Stimulated activated CD4-positive, alpha-beta T cell treated with anti-CD3 and anti-CD28 coated beads, Interleukin-12 subunit alpha, Interleukin-12 subunit beta, amount 100 ng/mL, for 4 hours (primary cell): ENCODE data around the gene CTNNA1.

ENCODE experiments used
- DNase-seq: peaks from one replicate; pipeline ENCODE4 v3.0.0-alpha.2; 2020

The CTNNA1 gene

GRCh38 chr5:138935466-138935865 is 182.2 kb downstream of the CTNNA1 start:
- no peak for DNase-seq

GRCh38 chr5:138936225-138936967 is 183.2 kb downstream of the CTNNA1 start:
- no peak for DNase-seq

DNA sequence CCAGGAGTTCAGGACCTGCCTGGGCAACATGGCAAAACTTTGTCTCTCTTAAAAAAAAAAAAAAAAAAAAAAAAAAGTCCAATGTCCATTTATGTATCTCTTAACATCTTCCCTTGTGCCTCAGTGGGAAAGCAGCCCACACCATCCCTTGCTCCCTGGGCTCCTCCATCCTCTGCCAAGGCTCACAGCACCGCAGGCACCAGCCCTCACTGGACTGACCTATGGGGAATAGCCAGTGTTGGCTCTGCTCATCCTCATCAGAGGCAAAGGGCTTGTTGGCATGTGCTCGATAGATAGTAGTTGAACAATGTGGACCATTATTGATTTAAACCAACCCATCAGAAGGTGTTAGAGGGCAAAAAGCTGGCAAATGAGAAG is 183.7 kb downstream of the CTNNA1 start:
- no peak for DNase-seq

- DNase-seq = no peak
These were observed 184.5 kb downstream of the CTNNA1 start for GRCh38 chr5:138937392-138938387.

DNA sequence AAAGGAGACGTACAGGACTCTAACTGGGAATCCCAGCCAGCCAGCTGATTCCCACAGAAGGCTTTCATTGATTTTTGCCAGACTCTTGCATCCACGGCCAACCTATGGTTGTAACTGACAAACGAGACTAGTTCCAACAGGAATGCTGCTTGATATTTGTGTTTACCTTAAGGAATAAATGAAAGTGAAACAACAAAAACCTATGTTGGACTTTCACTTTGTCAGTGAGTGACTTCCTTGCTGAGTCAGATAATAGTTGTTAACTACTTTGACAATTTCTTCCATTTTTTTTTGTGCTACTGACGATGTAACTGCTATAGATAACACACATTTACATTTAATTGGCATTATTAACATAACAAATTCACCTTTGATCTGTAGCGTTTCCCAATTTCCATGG is 185.3 kb downstream of the CTNNA1 start:
- DNase-seq = no peak

DNA sequence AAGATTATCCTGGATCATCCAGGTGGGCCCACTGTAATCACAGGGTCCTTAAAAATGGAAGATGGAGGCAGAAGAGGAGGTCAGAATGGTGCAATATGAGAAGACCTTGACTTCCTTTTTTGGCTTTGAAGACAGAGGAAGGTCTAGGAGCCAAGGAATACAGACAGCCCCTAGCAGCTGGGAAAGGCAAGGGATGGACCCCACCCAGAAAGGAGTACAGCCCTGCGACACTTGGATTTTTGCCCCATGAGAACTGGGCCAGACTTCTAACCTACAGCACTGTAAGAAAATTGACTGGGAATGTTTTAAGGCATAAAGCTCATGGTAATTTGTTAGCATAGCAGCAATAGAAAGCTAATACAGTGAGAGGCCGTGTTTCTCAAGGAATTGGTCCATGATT is 188.8 kb downstream of the CTNNA1 start:
- no peak for DNase-seq

- no peak for DNase-seq
These were observed 189.6 kb downstream of the CTNNA1 start for GRCh38 chr5:138942861-138943260.

DNA sequence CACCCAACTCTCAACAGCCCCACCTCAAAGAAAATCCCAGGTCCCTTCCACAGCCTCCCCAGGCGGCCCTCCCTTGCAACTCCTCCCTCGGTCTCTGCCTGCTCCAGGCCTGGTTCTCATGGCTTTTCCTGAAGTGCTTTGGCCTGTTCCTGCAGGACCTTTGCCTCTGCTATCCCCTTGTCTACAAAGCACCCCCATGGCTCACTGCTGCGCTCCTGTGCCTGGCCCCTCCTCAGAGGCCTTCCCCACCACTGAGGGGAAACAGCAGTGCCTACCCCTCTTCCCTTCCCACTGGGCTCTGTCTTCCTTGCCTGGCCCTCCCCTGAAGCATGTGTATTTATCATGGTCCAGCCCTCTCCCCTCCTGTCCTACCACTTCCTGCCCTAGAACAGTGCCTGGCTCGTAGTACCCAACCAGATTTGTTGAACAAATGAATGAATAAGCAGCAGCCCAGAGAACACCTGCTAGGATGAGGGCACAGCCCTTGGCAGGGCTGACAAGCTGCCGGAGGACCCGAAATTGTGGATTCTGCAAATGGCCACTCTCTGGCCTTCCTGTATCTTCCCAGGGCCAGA is 190.5 kb downstream of the CTNNA1 start:
- DNase-seq = no peak

- no peak for DNase-seq
These were observed 191.5 kb downstream of the CTNNA1 start for GRCh38 chr5:138944527-138945322.

GRCh38 chr5:138945421-138946240 is 192.4 kb downstream of the CTNNA1 start:
- no peak for DNase-seq

GRCh38 chr5:138946241-138946623 is 193.0 kb downstream of the CTNNA1 start:
- no peak for DNase-seq

GRCh38 chr5:138946831-138947560 is 193.8 kb downstream of the CTNNA1 start:
- DNase-seq = no peak

DNA sequence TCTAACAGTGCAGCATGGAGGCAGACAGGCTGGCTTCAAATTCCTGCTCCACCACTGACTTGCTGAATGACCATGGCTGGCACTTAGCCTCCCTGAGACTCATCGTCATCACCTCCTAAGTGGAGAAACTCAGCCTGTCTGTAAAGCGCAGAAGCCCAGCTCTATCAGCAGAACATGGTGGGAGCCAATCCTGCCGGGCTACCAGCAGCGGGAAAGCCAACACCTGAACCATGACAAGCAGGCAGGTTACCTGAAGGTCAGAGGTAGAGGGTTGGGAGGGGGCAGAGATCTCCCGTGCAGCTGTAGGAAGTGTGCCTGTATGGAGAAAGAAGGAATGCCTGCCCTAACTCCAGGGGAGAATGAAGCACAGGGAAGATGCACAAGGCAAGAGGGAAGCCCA is 194.6 kb downstream of the CTNNA1 start:
- DNase-seq = no peak

GRCh38 chr5:138948471-138949222 is 195.4 kb downstream of the CTNNA1 start:
- no peak for DNase-seq

DNA sequence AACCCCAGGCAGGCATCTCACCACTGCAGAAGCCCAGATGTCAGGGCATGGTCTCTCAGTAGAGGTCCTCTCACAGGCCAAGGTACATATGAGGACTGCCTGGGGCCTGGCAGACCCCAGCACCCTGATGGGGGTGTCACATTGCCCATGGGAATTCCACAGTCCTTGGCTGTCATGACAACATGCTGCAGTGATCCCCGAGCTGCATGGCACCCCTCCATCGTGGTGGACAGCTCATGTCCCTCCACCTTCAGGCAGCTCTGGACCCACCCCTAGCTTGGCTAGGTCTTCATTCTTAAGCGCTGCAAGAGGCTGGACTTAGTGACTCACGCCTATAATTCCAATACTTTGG is 196.0 kb downstream of the CTNNA1 start:
- no peak for DNase-seq

- no peak for DNase-seq
These were observed 196.8 kb downstream of the CTNNA1 start for GRCh38 chr5:138949988-138950387.

- DNase-seq = no peak
These were observed 197.3 kb downstream of the CTNNA1 start for GRCh38 chr5:138950421-138951031.

DNA sequence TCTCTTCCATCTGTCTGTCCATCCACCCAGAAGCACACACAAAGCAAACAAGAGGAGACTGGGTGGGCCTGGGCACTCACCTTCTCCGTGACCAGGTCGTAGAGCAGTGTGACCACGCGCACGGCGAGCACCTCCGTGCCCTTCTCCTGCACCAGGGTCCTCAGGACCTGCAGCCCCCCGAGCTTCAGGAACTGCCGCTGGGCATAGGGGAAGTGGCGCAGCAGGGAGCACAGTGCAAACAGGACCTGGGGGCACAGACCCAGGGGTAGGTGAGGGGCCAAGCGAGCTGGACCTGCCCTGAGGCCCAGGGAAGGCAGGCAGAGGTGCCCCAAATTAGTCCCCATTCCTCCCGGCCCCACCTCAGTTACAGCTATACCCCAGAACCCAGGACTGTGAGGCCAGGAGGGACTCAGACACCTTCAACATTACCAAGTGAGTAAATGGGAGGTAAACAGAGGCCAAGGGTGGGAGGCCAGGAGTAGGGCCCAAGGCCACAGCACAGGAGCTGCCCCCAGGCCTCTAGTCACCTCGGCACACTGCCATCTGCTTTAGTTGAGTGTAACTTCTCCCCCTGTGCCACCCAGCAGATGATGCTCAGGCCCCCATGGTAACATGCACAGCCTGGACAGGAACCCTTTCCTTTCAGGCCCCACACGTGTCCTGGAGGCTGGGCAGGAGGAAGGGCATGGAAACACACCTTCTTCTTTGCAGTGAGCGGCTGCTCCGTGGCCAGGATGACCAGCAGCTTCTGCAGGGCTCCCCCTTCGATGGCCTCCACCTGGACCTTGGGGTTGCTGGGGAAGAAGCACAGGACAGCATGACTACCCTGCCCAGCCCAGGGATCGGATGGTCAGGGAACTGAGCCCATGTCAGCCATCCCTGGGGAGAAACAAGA is 198.1 kb downstream of the CTNNA1 start:
- DNase-seq = no peak
